Endothelial cell of umbilical vein (primary cell): ENCODE data around the gene GALNT3.

Source experiments
- CTCF ChIP-seq, 2 donors: IDR thresholded peaks; 1 replicate in 1 of 2; 2 replicates in 1 of 2; pipeline ENCODE4 v1.5.1; 2011; ENCODE audit warnings: low read length in 2 of 2, mild to moderate bottlenecking in 2 of 2, moderate library complexity in 2 of 2, control low read depth in 1 of 2, inconsistent platforms in 1 of 2, low read depth in 1 of 2; ENCODE audit not compliant: insufficient read depth in 1 of 2; ENCODE audit errors: extremely low read depth in 1 of 2
- EZH2 ChIP-seq: IDR thresholded peaks from 2 replicates; pipeline ENCODE4 v1.6.1; 2012; ENCODE audit warnings: borderline replicate concordance, low read depth, mild to moderate bottlenecking, moderate library complexity, low read length, inconsistent platforms; ENCODE audit not compliant: severe bottlenecking
- JUN ChIP-seq: IDR thresholded peaks from 2 replicates; pipeline ENCODE4 v1.6.1; 2011; ENCODE audit warnings: borderline replicate concordance, low read depth; ENCODE audit not compliant: insufficient read length, insufficient read depth
- POLR2A ChIP-seq: IDR thresholded peaks from 2 replicates; pipeline ENCODE4 v1.6.1; 2012; ENCODE audit warnings: low read depth, mild to moderate bottlenecking, control low read depth, low read length

- TF ChIP-seq EZH2 (no peak), CTCF (IDR thresholded peaks at IDR 0.05; ENCODE audit: extremely low read depth in 1 of 2, insufficient read depth in 1 of 2, low read depth in 1 of 2, low read length in 2 of 2) (no peak), POLR2A (no peak), JUN (no peak)
Measured at GRCh38 chr2:165779706-165780105, 14.3 kb downstream of the GALNT3 start.
